ENCODE measurements around the gene VCL.

- no peak for TF ChIP-seq CTCF (IDR thresholded peaks at IDR 0.05; ENCODE audit: low read depth, low read length)
- no peak for TF ChIP-seq POLR2A (IDR thresholded peaks at IDR 0.05; ENCODE audit: extremely low read depth, insufficient read length)
- TF ChIP-seq MYC (IDR thresholded peaks at IDR 0.05; ENCODE audit: low read depth, low read length): no peak
- no peak for TF ChIP-seq MAX (IDR thresholded peaks at IDR 0.05; ENCODE audit: low read depth, low read length)
These were observed 79.5 kb downstream of the VCL start for GRCh38 chr10:74077416-74077815.
